ENCODE measurements around the gene KMO.

DNA sequence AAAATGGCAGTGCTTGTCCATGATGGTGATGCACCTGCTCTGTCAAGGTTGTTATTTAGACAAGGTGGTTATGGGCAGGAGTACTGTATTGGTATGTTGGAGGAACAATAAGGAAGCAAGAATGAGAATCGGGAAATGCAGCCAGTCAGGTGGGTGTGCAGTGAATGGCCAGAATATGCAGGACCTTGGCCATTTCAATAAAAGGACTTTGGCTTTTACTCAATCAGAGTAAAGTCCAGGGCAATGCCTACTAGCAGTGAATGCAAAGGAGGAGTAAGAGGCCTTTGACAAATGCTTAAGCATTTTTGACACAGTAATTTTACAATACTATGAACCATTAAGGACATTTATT lies 110.4 kb downstream of the KMO start:
- TF ChIP-seq SRF (IDR thresholded peaks at IDR 0.05; ENCODE audit: low read depth, low read length) (no peak), POLR2A (IDR thresholded peaks at IDR 0.05; ENCODE audit: control extremely low read depth in 1 of 2, low read depth in 2 of 2, low read length in 2 of 2) (no peak), SUZ12 (IDR thresholded peaks at IDR 0.05; ENCODE audit: low read length) (no peak)
- TF ChIP-seq, protein P1, sequence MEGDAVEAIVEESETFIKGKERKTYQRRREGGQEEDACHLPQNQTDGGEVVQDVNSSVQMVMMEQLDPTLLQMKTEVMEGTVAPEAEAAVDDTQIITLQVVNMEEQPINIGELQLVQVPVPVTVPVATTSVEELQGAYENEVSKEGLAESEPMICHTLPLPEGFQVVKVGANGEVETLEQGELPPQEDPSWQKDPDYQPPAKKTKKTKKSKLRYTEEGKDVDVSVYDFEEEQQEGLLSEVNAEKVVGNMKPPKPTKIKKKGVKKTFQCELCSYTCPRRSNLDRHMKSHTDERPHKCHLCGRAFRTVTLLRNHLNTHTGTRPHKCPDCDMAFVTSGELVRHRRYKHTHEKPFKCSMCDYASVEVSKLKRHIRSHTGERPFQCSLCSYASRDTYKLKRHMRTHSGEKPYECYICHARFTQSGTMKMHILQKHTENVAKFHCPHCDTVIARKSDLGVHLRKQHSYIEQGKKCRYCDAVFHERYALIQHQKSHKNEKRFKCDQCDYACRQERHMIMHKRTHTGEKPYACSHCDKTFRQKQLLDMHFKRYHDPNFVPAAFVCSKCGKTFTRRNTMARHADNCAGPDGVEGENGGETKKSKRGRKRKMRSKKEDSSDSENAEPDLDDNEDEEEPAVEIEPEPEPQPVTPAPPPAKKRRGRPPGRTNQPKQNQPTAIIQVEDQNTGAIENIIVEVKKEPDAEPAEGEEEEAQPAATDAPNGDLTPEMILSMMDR (IDR thresholded peaks at IDR 0.05; ENCODE audit: control extremely low read depth in 1 of 3, insufficient read depth in 1 of 3, low read depth in 1 of 3, low read length in 3 of 3): no peak
